ENCODE measurements around the gene TUBG2. TPM values are rescaled to one million over a fixed set of nuclear protein-coding genes. Genes with fewer than 3 reads are reported as not detected.
A peak's percentile ranks its signal among the peaks of the same experiment; 100 is the strongest.
"Not testable (repeated sequence)": the region's sequence is repeated elsewhere in the genome, so short reads cannot be mapped to it uniquely, and the experiment has no call there.

Gene TUBG2
- total RNA-seq: 16.7 and 21.3 TPM in 2 replicates
- polyA plus RNA-seq (2012): 33.1 TPM

- peak; percentile 92 for DNase-seq (ENCODE audit: low read depth)
Measured at GRCh38 chr17:42659079-42659931, at the start of gene TUBG2. Gene TUBG2, plus strand, starts transcription at chr17:42659284. Its CDS starts 220 bp downstream, at chr17:42659504.

- peak; percentile 79 for DNase-seq (ENCODE audit: low read depth)
Measured at GRCh38 chr17:42609814-42610801, 49.0 kb upstream of the TUBG2 start.

- DNase-seq (ENCODE audit: low read depth): no peak
Measured at GRCh38 chr17:42612013-42612412, 47.1 kb upstream of the TUBG2 start.

- DNase-seq (ENCODE audit: low read depth): no peak
Measured at GRCh38 chr17:42613699-42614295, 45.3 kb upstream of the TUBG2 start.

GRCh38 chr17:42617956-42618431 is 41.1 kb upstream of the TUBG2 start:
- peak; percentile 73 for DNase-seq (ENCODE audit: low read depth)

GRCh38 chr17:42618442-42619150 is 40.5 kb upstream of the TUBG2 start:
- DNase-seq (ENCODE audit: low read depth): peak; percentile 99

GRCh38 chr17:42621987-42622386 is 37.1 kb upstream of the TUBG2 start:
- not testable (repeated sequence) for DNase-seq (ENCODE audit: low read depth)

- no peak for DNase-seq (ENCODE audit: low read depth)
Measured at GRCh38 chr17:42623271-42623670, 35.8 kb upstream of the TUBG2 start.

- DNase-seq (ENCODE audit: low read depth): peak; percentile 90
Measured at GRCh38 chr17:42623732-42624596, 35.1 kb upstream of the TUBG2 start.

- not testable (repeated sequence) for DNase-seq (ENCODE audit: low read depth)
Measured at GRCh38 chr17:42627032-42627764, 31.9 kb upstream of the TUBG2 start.

GRCh38 chr17:42629411-42630009 is 29.6 kb upstream of the TUBG2 start:
- DNase-seq (ENCODE audit: low read depth): no peak

- DNase-seq (ENCODE audit: low read depth): no peak
Measured at GRCh38 chr17:42632949-42633444, 26.1 kb upstream of the TUBG2 start.

- DNase-seq (ENCODE audit: low read depth): no peak
Measured at GRCh38 chr17:42639525-42640113, 19.5 kb upstream of the TUBG2 start.

GRCh38 chr17:42640121-42640520 is 19.0 kb upstream of the TUBG2 start:
- DNase-seq (ENCODE audit: low read depth): no peak

GRCh38 chr17:42642336-42642735 is 16.7 kb upstream of the TUBG2 start:
- no peak for DNase-seq (ENCODE audit: low read depth)

- peak; percentile 23 for DNase-seq (ENCODE audit: low read depth)
Measured at GRCh38 chr17:42647778-42648177, 11.3 kb upstream of the TUBG2 start.

- no peak for DNase-seq (ENCODE audit: low read depth)
Measured at GRCh38 chr17:42651392-42651791, 7.7 kb upstream of the TUBG2 start.

All from myocyte (in vitro differentiated cells).